Activated CD8-positive, alpha-beta T cell treated with anti-CD3 and anti-CD28 coated beads, Interleukin-2, amount 10 ng/mL, durations not matched to agents 7 days and 5 days (primary cell): Measurements from ENCODE around the gene IGF2BP2. TPM values are rescaled to one million over a fixed set of nuclear protein-coding genes. Genes with fewer than 3 reads are reported as not detected.
"Not testable (repeated sequence)": the region's sequence is repeated elsewhere in the genome, so short reads cannot be mapped to it uniquely, and the experiment has no call there.

ENCODE experiments used
- ATAC-seq: fragments of 150-1000 bp; cut with Tn5 transposase; one replicate; pipeline ENCODE4 v1.10.0; 2021; ENCODE audit warnings: moderate library complexity
- CTCF ChIA-PET: fragments of 350-600 bp; sonication (Branson Sonifier 250); formaldehyde crosslinking; loops from one replicate; lab custom pipeline; 2021; ENCODE audit warnings: antibody characterized with exemption; lab: Charles Lee
- POLR2A ChIA-PET: fragments of 350-600 bp; sonication (Branson Sonifier 250); formaldehyde crosslinking; loops from one replicate; lab custom pipeline; 2021; ENCODE audit warnings: antibody characterized with exemption; lab: Charles Lee
- DNase-seq: peaks from one replicate; pipeline ENCODE4 v3.0.0-alpha.2; 2020
- H3K27ac Mint-ChIP-seq: one replicate; pipeline ENCODE4 v1.8.0; 2021; ENCODE audit warnings: mild to moderate bottlenecking, mixed read lengths
- H3K27me3 Mint-ChIP-seq: one replicate; pipeline ENCODE4 v1.8.0; 2021; ENCODE audit warnings: low read depth, mixed read lengths
- H3K36me3 Mint-ChIP-seq: one replicate; pipeline ENCODE4 v1.8.0; 2021; ENCODE audit warnings: low read depth, mixed read lengths
- H3K4me1 Mint-ChIP-seq: one replicate; pipeline ENCODE4 v1.8.0; 2021; ENCODE audit warnings: low read depth, mixed read lengths
- H3K4me3 Mint-ChIP-seq: one replicate; pipeline ENCODE4 v1.8.0; 2021; ENCODE audit warnings: mild to moderate bottlenecking, mixed read lengths
- H3K9me3 Mint-ChIP-seq: one replicate; pipeline ENCODE4 v1.8.0; 2022; ENCODE audit warnings: mixed read lengths; ENCODE audit not compliant: insufficient read depth
- total RNA-seq, 2 experiments: library from RNA; stranded (reverse); gene quantifications; one replicate each; pipeline ENCODE4 v1.2.3, GENCODE V29; 2021

Gene IGF2BP2
- total RNA-seq, 2 experiments from 2014 or later: 0.21 to 0.32 TPM

GRCh38 chr3:185693985-185694653 is 130.7 kb downstream of the IGF2BP2 start:
- Mint-ChIP-seq H3K27me3 (peaks cover 4% of the 10 kb centered on the region), H3K4me3 (no peak overlapping the region), H3K9me3 (no peaks in the 10 kb centered on the region), H3K36me3 (no peaks in the 10 kb centered on the region), H3K27ac (no peak overlapping the region), H3K4me1 (no peaks in the 10 kb centered on the region)
- ChIA-PET POLR2A (interaction anchor here (0.5 kb wide), 1 partner anchor 34 kb away, joined by 3 read pairs; no protein-coding TSS in a partner anchor), CTCF (interaction anchor here (1.3 to 1.5 kb wide), 3 partner anchors 16 to 75 kb away, joined by 4 to 7 read pairs (median 5); no protein-coding TSS in a partner anchor)
- DNase-seq (no peak), ATAC-seq (no peak)

DNA sequence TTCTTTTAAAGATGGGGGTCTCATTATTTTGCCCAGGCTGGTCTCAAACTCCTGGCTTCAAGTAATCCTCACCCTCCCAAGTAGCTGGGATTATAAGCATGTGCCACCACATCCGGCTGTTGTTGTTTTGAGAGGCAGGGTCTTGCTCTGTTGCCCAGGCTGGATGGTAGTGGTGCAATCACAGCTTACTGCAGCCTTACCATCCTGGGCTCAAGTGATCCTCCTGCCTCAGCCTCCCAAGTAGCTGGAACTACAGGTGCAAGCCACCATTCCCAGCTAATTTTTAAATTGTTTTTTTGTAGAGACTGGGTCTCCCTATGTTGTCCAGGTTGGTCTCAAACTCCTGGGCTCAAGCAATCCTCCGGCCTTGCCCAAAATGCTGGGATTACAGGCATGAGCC is 133.2 kb downstream of the IGF2BP2 start:
- Mint-ChIP-seq H3K9me3 (no peaks in the 10 kb centered on the region), H3K4me1 (no peaks in the 10 kb centered on the region), H3K27ac (no peak overlapping the region), H3K4me3 (no peak overlapping the region), H3K27me3 (peaks cover 9% of the 10 kb centered on the region), H3K36me3 (no peaks in the 10 kb centered on the region)
- POLR2A ChIA-PET: no interaction called here
- no peak for ATAC-seq
- CTCF ChIA-PET: interaction anchor here (1.0 kb wide), 1 partner anchor 31 kb away, joined by 4 read pairs; no protein-coding TSS in a partner anchor
- DNase-seq: no peak

DNA sequence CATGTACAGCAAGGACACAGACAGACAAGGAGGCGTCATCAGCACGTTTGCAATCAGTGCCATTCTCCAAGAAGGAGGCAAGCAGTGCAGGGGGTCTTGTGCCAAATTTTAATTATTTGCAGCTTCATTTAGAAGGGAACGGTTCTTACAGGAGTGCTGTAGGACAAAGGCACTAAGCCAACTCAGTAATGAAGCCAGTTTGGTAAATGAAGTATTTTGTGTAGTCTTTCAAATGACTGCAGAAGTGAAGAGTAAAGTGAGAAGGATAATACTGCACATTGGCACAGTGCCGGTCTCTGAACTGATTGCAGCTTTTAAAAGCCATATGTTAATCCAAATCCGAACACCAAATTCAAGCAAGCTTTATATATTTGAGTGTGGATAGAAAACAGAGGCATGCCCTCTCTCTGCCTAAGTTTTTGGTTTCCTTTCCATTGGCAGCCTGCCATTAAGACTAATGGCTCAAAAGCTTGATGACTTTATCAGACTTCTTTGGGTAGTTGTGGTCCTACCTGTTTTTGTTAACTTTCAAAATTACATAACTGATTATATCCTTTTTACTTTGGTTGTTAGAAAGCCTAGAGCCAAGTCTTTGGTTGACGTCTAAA is 137.5 kb downstream of the IGF2BP2 start:
- H3K36me3 Mint-ChIP-seq: no peaks in the 10 kb centered on the region
- H3K4me1 Mint-ChIP-seq: no peaks in the 10 kb centered on the region
- no peaks in the 10 kb centered on the region for H3K9me3 Mint-ChIP-seq
- ChIA-PET POLR2A (no interaction called here), CTCF (no interaction called here)
- H3K4me3 Mint-ChIP-seq: no peak overlapping the region
- H3K27me3 Mint-ChIP-seq: peaks cover 10% of the 10 kb centered on the region
- ATAC-seq (no peak), DNase-seq (no peak)
- no peak overlapping the region for H3K27ac Mint-ChIP-seq

GRCh38 chr3:185685231-185686035 is 139.4 kb downstream of the IGF2BP2 start:
- ChIA-PET CTCF (interaction anchor here (1.9 to 2.2 kb wide), 2 partner anchors 8 to 25 kb away, joined by 5 read pairs; no protein-coding TSS in a partner anchor), POLR2A (no interaction called here)
- no peaks in the 10 kb centered on the region for H3K4me1 Mint-ChIP-seq

GRCh38 chr3:185680231-185680630 is 144.6 kb downstream of the IGF2BP2 start:
- ChIA-PET POLR2A (no interaction called here), CTCF (interaction anchor here (4.5 kb wide), 1 partner anchor 20 kb away, joined by 41 read pairs; no protein-coding TSS in a partner anchor)
- ATAC-seq (no peak), DNase-seq (no peak)
- Mint-ChIP-seq H3K4me1 (no peaks in the 10 kb centered on the region), H3K27me3 (peaks cover 26% of the 10 kb centered on the region), H3K27ac (no peak overlapping the region), H3K4me3 (no peak overlapping the region), H3K36me3 (no peaks in the 10 kb centered on the region), H3K9me3 (no peaks in the 10 kb centered on the region)

More at GRCh38 chr3:185685231-185686035, 139.4 kb downstream of the IGF2BP2 start:
- H3K27me3 Mint-ChIP-seq: peaks cover 14% of the 10 kb centered on the region
- H3K36me3 Mint-ChIP-seq: no peaks in the 10 kb centered on the region
- H3K27ac Mint-ChIP-seq: no peak overlapping the region
- ATAC-seq: no peak
- H3K9me3 Mint-ChIP-seq: no peaks in the 10 kb centered on the region
- no peak overlapping the region for H3K4me3 Mint-ChIP-seq
- DNase-seq: no peak

GRCh38 chr3:185678027-185678426 is 146.8 kb downstream of the IGF2BP2 start:
- ATAC-seq: no peak
- CTCF ChIA-PET: interaction anchor here (0.9 to 4.5 kb wide), 12 partner anchors 8 to 936 kb away, joined by 3 to 41 read pairs (median 4); no protein-coding TSS in a partner anchor

DNA sequence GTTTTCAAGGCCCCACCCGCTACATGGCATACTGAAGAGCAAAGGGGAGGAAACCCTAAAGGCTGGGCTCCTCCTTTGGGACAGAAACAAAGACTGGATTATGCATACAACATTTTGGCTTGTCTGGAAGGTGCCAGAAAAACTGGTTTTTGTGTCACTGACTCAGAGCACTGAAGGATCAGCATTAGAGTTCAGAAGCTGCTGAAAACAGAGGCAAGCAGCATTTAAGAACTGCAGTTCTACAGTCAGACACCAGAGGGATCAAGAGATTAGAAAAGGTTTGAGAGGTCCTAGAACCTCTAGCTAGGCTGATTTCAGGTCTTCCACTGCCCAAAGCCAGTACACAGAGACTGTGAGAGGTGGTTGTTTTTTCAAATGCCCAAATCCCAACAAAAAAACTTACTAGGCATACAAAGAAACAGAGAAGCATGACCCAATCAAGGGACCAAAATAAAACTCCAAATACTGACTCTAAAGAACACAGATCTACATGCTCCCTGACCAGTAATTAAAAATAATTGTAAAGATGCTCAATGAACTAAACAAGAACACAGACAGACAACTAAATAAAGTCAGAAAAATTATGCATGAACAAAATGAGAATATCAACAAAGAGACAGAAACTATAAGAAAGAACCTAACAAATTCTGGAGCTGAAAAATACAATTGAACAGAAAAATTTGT is 147.6 kb downstream of the IGF2BP2 start:
- Mint-ChIP-seq H3K27me3 (peaks cover 37% of the 10 kb centered on the region), H3K4me1 (no peaks in the 10 kb centered on the region), H3K36me3 (no peaks in the 10 kb centered on the region), H3K27ac (no peak overlapping the region), H3K9me3 (no peaks in the 10 kb centered on the region), H3K4me3 (no peak overlapping the region)
- DNase-seq (peak; percentile 29), ATAC-seq (no peak)
- ChIA-PET CTCF (interaction anchor here (0.9 to 4.5 kb wide), 12 partner anchors 9 to 937 kb away, joined by 3 to 41 read pairs (median 3); no protein-coding TSS in a partner anchor), POLR2A (no interaction called here)

More at GRCh38 chr3:185678027-185678426, 146.8 kb downstream of the IGF2BP2 start:
- Mint-ChIP-seq H3K36me3 (no peaks in the 10 kb centered on the region), H3K4me1 (no peaks in the 10 kb centered on the region), H3K27ac (no peak overlapping the region), H3K9me3 (no peaks in the 10 kb centered on the region), H3K4me3 (no peak overlapping the region), H3K27me3 (peaks cover 34% of the 10 kb centered on the region)
- POLR2A ChIA-PET: no interaction called here
- no peak for DNase-seq

GRCh38 chr3:185667574-185667973 is 157.3 kb downstream of the IGF2BP2 start:
- Mint-ChIP-seq H3K27me3 (peaks cover 16% of the 10 kb centered on the region), H3K4me1 (no peaks in the 10 kb centered on the region), H3K9me3 (no peaks in the 10 kb centered on the region), H3K36me3 (no peaks in the 10 kb centered on the region), H3K27ac (no peak overlapping the region), H3K4me3 (no peak overlapping the region)
- CTCF ChIA-PET: no interaction called here
- POLR2A ChIA-PET: no interaction called here
- ATAC-seq: no peak
- no peak for DNase-seq

- no peak overlapping the region for H3K27ac Mint-ChIP-seq
- ATAC-seq (no peak), DNase-seq (no peak)
- H3K4me1 Mint-ChIP-seq: peaks cover 4% of the 10 kb centered on the region
- ChIA-PET CTCF (interaction anchor here (3.1 kb wide), 1 partner anchor 105 kb away, joined by 10 read pairs; no protein-coding TSS in a partner anchor), POLR2A (no interaction called here)
- H3K9me3 Mint-ChIP-seq: no peaks in the 10 kb centered on the region
- H3K36me3 Mint-ChIP-seq: no peaks in the 10 kb centered on the region
- H3K27me3 Mint-ChIP-seq: peaks cover 19% of the 10 kb centered on the region
- H3K4me3 Mint-ChIP-seq: no peak overlapping the region
Measured at GRCh38 chr3:185663929-185664328, 160.9 kb downstream of the IGF2BP2 start.

DNA sequence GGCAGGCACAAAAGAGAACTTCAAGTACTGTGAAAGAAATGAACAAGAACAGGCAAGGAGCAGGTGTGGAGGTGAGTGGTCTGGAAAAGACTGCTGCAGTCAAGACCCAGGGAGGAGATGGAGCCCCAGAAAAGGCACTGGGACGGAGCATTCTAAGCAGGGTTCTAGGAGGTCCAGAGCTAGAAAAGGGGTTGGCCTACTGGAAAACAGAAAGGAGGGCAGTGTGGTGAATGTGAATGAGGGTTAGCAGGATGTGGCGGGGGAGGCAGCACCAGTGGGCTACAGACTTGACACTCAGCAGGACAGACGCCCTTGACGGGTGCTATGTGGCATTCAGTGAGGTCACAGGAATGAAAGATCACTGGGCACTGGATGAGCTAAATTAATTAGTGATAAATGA is 163.1 kb downstream of the IGF2BP2 start:
- ChIA-PET CTCF (interaction anchor here (2.3 to 3.9 kb wide), 3 partner anchors 11 to 282 kb away, joined by 14 to 41 read pairs (median 19); no protein-coding TSS in a partner anchor), POLR2A (interaction anchor here (0.6 kb wide), 1 partner anchor 953 kb away, joined by 3 read pairs; no protein-coding TSS in a partner anchor)

GRCh38 chr3:185661296-185661695 is 163.5 kb downstream of the IGF2BP2 start:
- ChIA-PET CTCF (interaction anchor here (0.7 to 3.9 kb wide), 20 partner anchors 10 to 1435 kb away, joined by 3 to 59 read pairs (median 8); partner anchors contain the start of gene SENP2), POLR2A (interaction anchor here (0.6 kb wide), 1 partner anchor 953 kb away, joined by 3 read pairs; no protein-coding TSS in a partner anchor)
- not testable (repeated sequence) for H3K36me3 Mint-ChIP-seq, ATAC-seq, H3K9me3 Mint-ChIP-seq, H3K27ac Mint-ChIP-seq, DNase-seq, H3K4me3 Mint-ChIP-seq, H3K4me1 Mint-ChIP-seq
- peaks cover 17% of the 10 kb centered on the region for H3K27me3 Mint-ChIP-seq

More for the DNA sequence above, 163.1 kb downstream of the IGF2BP2 start:
- Mint-ChIP-seq H3K27me3 (peaks cover 17% of the 10 kb centered on the region), H3K27ac (no peak overlapping the region), H3K4me3 (no peak overlapping the region), H3K4me1 (peaks cover 4% of the 10 kb centered on the region), H3K36me3 (no peaks in the 10 kb centered on the region), H3K9me3 (no peaks in the 10 kb centered on the region)
- ATAC-seq (no peak), DNase-seq (no peak)
